Neutrophil (primary cell): ENCODE results near the gene ZDHHC6.
"Not testable (repeated sequence)": the region's sequence is repeated elsewhere in the genome, so short reads cannot be mapped to it uniquely, and the experiment has no call there.

Source experiments
- H3K27ac ChIP-seq: fragments of 200-600 bp; sonication (generic); 2 replicates; pipeline ENCODE4 v1.5.1; 2016; ENCODE audit warnings: mild to moderate bottlenecking, moderate library complexity
- H3K27me3 ChIP-seq: fragments of 200-600 bp; sonication (generic); 2 replicates; pipeline ENCODE4 v1.6.0; 2016; ENCODE audit warnings: mild to moderate bottlenecking
- H3K36me3 ChIP-seq: fragments of 200-600 bp; sonication (generic); 2 replicates; pipeline ENCODE4 v1.5.1; 2017
- H3K4me1 ChIP-seq, 2 experiments: fragments of 200-600 bp in 1 of 2; sonication (generic) in 1 of 2; 1 replicate in 1 of 2; 2 replicates in 1 of 2; pipeline versions ENCODE4 v1.5.1 to v1.6.1; 2013 to 2016; ENCODE audit warnings: low read depth in 1 of 2, low read length in 1 of 2, mild to moderate bottlenecking in 1 of 2, moderate library complexity in 1 of 2; ENCODE audit not compliant: control insufficient read depth in 1 of 2, insufficient read depth in 1 of 2
- H3K4me3 ChIP-seq, 2 experiments: fragments of 200-600 bp in 1 of 2; sonication (generic) in 1 of 2; 1 replicate in 1 of 2; 2 replicates in 1 of 2; pipeline ENCODE4 v1.5.1; 2013 to 2016; ENCODE audit warnings: low read depth in 1 of 2, low read length in 1 of 2, mild to moderate bottlenecking in 1 of 2, moderate library complexity in 1 of 2
- H3K9me3 ChIP-seq: fragments of 200-600 bp; sonication (generic); 2 replicates; pipeline ENCODE4 v1.5.1; 2016
- CTCF ChIP-seq: fragments of 200-600 bp; sonication (generic); IDR thresholded peaks from 2 replicates; pipeline ENCODE4 v1.5.1; 2016; ENCODE audit warnings: antibody characterized with exemption

ZDHHC6 gene

GRCh38 chr10:112466802-112467201 is 20.1 kb upstream of the ZDHHC6 start:
- H3K27ac ChIP-seq = no peak overlapping the region
- no peak for TF ChIP-seq CTCF
- H3K36me3 ChIP-seq = peaks cover 43% of the 10 kb centered on the region
- H3K4me1 ChIP-seq = no peaks in the 10 kb centered on the region
- no peaks in the 10 kb centered on the region for H3K9me3 ChIP-seq
- no peaks in the 10 kb centered on the region for H3K27me3 ChIP-seq
- no peak overlapping the region for H3K4me3 ChIP-seq

- Histone ChIP-seq H3K4me3 (no peak overlapping the region), H3K4me1 (no peaks in the 10 kb centered on the region), H3K27me3 (no peaks in the 10 kb centered on the region), H3K36me3 (peaks cover 52% of the 10 kb centered on the region), H3K9me3 (no peaks in the 10 kb centered on the region), H3K27ac (no peak overlapping the region)
- TF ChIP-seq CTCF = no peak
Observed at GRCh38 chr10:112465299-112465883, 18.7 kb upstream of the ZDHHC6 start.

GRCh38 chr10:112464074-112464473 is 17.4 kb upstream of the ZDHHC6 start:
- not testable (repeated sequence) for H3K4me1 ChIP-seq, H3K27ac ChIP-seq, H3K9me3 ChIP-seq, H3K27me3 ChIP-seq, H3K4me3 ChIP-seq
- peaks cover 52% of the 10 kb centered on the region for H3K36me3 ChIP-seq

- Histone ChIP-seq H3K4me3 (no peak overlapping the region), H3K9me3 (no peaks in the 10 kb centered on the region), H3K4me1 (no peaks in the 10 kb centered on the region), H3K27me3 (no peaks in the 10 kb centered on the region), H3K27ac (no peak overlapping the region), H3K36me3 (peaks cover 43% of the 10 kb centered on the region)
- no peak for TF ChIP-seq CTCF
Observed at GRCh38 chr10:112461029-112461887, 14.5 kb upstream of the ZDHHC6 start.

- H3K27ac ChIP-seq = no peak overlapping the region
Observed at GRCh38 chr10:112460366-112460765, 13.7 kb upstream of the ZDHHC6 start.

More at GRCh38 chr10:112460366-112460765, 13.7 kb upstream of the ZDHHC6 start:
- no peak overlapping the region for H3K4me3 ChIP-seq
- no peaks in the 10 kb centered on the region for H3K27me3 ChIP-seq
- H3K4me1 ChIP-seq = no peaks in the 10 kb centered on the region
- H3K36me3 ChIP-seq = peaks cover 36% of the 10 kb centered on the region
- no peaks in the 10 kb centered on the region for H3K9me3 ChIP-seq
- no peak for TF ChIP-seq CTCF
